ENCODE measurements around the gene NPHS1. TPM values are rescaled to one million over a fixed set of nuclear protein-coding genes. Genes with fewer than 3 reads are reported as not detected.

The NPHS1 gene
- total RNA-seq, 1 donor from 2014 or later = not detected

GRCh38 chr19:35868823-35869326 lies 16.6 kb upstream of the NPHS1 start:
- H3K4me1 ChIP-seq = peaks cover 14 to 18% of the 10 kb centered on the region in 2 donors
- DNase-seq (ENCODE audit: low spot score in 2 of 2) = no peak
- no peaks in the 10 kb centered on the region for H3K9me3 ChIP-seq
- TF ChIP-seq CTCF (IDR thresholded peaks at IDR 0.05) = no peak
- no peaks in the 10 kb centered on the region for H3K36me3 ChIP-seq
- H3K27me3 ChIP-seq = no peaks in the 10 kb centered on the region
- H3K4me3 ChIP-seq = peak overlapping the region; percentile 60 to 71
- H3K27ac ChIP-seq = no peak overlapping the region
- intact Hi-C loops (cut with DNase I) = loop anchor here (5.0 kb wide), 1 partner anchor 112 kb away; the partner anchor contains the start of genes HSPB6 and PROSER3

GRCh38 chr19:35868172-35868822 lies 16.0 kb upstream of the NPHS1 start, which contains the start of gene APLP1:
TSS of gene APLP1 (plus strand) at chr19:35868574. CDS start at chr19:35868637, 63 bp downstream.
- peak in 1 of 2 donors; percentile 81 for DNase-seq (ENCODE audit: low spot score in 2 of 2)
- Histone ChIP-seq H3K36me3 (no peaks in the 10 kb centered on the region), H3K27me3 (no peaks in the 10 kb centered on the region), H3K4me3 (peak within 1 kb of the TSS; percentile 60 to 71), H3K9me3 (no peaks in the 10 kb centered on the region), H3K27ac (no peak within 1 kb of the TSS), H3K4me1 (peaks cover 14 to 18% of the 10 kb centered on the region in 2 donors)
- intact Hi-C loops (cut with DNase I) = loop anchor here (5.0 kb wide), 1 partner anchor 111 kb away; the partner anchor contains the start of genes HSPB6 and PROSER3
- TF ChIP-seq CTCF (IDR thresholded peaks at IDR 0.05) = no peak

GRCh38 chr19:35863018-35863417 lies 10.7 kb upstream of the NPHS1 start:
- Histone ChIP-seq H3K36me3 (no peaks in the 10 kb centered on the region), H3K27me3 (no peaks in the 10 kb centered on the region), H3K27ac (no peak overlapping the region), H3K4me1 (peaks cover 0 to under 1% of the 10 kb centered on the region in 2 donors), H3K4me3 (no peak overlapping the region), H3K9me3 (no peaks in the 10 kb centered on the region)
- DNase-seq (ENCODE audit: low spot score in 2 of 2) = no peak
- TF ChIP-seq CTCF (IDR thresholded peaks at IDR 0.05) = no peak
- intact Hi-C loops (cut with DNase I) = no loop called here

- TF ChIP-seq CTCF (IDR thresholded peaks at IDR 0.05) = no peak
- no peak overlapping the region for H3K27ac ChIP-seq
- H3K4me1 ChIP-seq = no peaks in the 10 kb centered on the region
- no peaks in the 10 kb centered on the region for H3K27me3 ChIP-seq
- no peak for DNase-seq (ENCODE audit: low spot score in 2 of 2)
- H3K4me3 ChIP-seq = no peak overlapping the region
- no peaks in the 10 kb centered on the region for H3K9me3 ChIP-seq
- intact Hi-C loops (cut with DNase I) = no loop called here
- no peaks in the 10 kb centered on the region for H3K36me3 ChIP-seq
Observed at GRCh38 chr19:35862528-35862927, 10.2 kb upstream of the NPHS1 start.

- DNase-seq (ENCODE audit: low spot score in 2 of 2) = no peak
- no peaks in the 10 kb centered on the region for H3K9me3 ChIP-seq
- H3K27ac ChIP-seq = no peak overlapping the region
- intact Hi-C loops (cut with DNase I) = no loop called here
- no peaks in the 10 kb centered on the region for H3K36me3 ChIP-seq
- no peaks in the 10 kb centered on the region for H3K27me3 ChIP-seq
- TF ChIP-seq CTCF (IDR thresholded peaks at IDR 0.05) = no peak
- H3K4me1 ChIP-seq = peaks cover 0 to under 1% of the 10 kb centered on the region in 2 donors
- H3K4me3 ChIP-seq = no peak overlapping the region
Observed at GRCh38 chr19:35861640-35862160, 9.4 kb upstream of the NPHS1 start.

Data from ascending aorta (tissue), 2 donors.